BLaER1 (cell line): ENCODE results near the gene OGFOD3.
"Not testable (repeated sequence)": the region's sequence is repeated elsewhere in the genome, so short reads cannot be mapped to it uniquely, and the experiment has no call there.

ENCODE experiments used
- H3K27ac ChIP-seq: shearing (Covaris generic); formaldehyde crosslinking; 2 replicates; pipeline ENCODE4 v1.8.1; 2022
- H3K27me3 ChIP-seq: shearing (Covaris generic); formaldehyde crosslinking; 2 replicates; pipeline ENCODE4 v1.8.1; 2022
- H3K36me3 ChIP-seq: shearing (Covaris generic); formaldehyde crosslinking; 2 replicates; pipeline ENCODE4 v1.8.1; 2022
- H3K4me1 ChIP-seq: shearing (Covaris generic); formaldehyde crosslinking; 2 replicates; pipeline ENCODE4 v1.8.1; 2022
- H3K4me2 ChIP-seq: shearing (Covaris generic); formaldehyde crosslinking; 2 replicates; pipeline ENCODE4 v1.8.1; 2022
- H3K4me3 ChIP-seq: shearing (Covaris generic); formaldehyde crosslinking; 2 replicates; pipeline ENCODE4 v1.8.1; 2022
- H3K9ac ChIP-seq: shearing (Covaris generic); formaldehyde crosslinking; 2 replicates; pipeline ENCODE4 v1.8.1; 2022
- H3K9me3 ChIP-seq: shearing (Covaris generic); formaldehyde crosslinking; 2 replicates; pipeline ENCODE4 v1.8.1; 2022
- H4K20me1 ChIP-seq: shearing (Covaris generic); formaldehyde crosslinking; 2 replicates; pipeline ENCODE4 v1.8.1; 2022
- Cebpa-rat ChIP-seq: shearing (Covaris generic); IDR thresholded peaks from 2 replicates; pipeline ENCODE4 v1.8.1; 2022

OGFOD3 gene

DNA sequence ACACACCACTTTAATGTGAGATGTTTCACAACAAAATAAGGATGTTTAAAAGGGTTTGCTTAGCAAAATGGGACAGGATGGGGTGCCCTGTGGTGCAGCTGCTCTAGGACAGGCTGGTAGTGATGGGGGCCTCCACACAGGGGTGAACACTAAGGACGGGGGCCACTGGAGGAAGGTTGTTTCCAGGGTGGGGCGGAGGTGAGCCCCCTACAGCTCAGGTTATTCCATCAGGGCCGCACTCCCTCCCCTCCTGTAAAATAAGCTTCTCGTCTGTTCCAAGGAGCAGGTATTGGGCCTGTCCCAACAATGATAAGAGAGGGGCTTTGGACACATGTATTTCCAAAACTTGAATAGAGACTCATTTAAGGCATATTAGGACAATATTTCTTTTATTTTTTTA lies 2.1 kb downstream of the OGFOD3 start:
- Histone ChIP-seq H3K27ac (no peak overlapping the region), H3K4me2 (no peak overlapping the region), H3K9ac (no peak overlapping the region), H3K9me3 (no peaks in the 10 kb centered on the region), H3K27me3 (no peaks in the 10 kb centered on the region), H4K20me1 (peaks cover 68% of the 10 kb centered on the region), H3K4me1 (peaks cover 66% of the 10 kb centered on the region), H3K4me3 (no peak overlapping the region), H3K36me3 (peaks cover 29% of the 10 kb centered on the region)
- TF ChIP-seq Cebpa-rat, result no peak

DNA sequence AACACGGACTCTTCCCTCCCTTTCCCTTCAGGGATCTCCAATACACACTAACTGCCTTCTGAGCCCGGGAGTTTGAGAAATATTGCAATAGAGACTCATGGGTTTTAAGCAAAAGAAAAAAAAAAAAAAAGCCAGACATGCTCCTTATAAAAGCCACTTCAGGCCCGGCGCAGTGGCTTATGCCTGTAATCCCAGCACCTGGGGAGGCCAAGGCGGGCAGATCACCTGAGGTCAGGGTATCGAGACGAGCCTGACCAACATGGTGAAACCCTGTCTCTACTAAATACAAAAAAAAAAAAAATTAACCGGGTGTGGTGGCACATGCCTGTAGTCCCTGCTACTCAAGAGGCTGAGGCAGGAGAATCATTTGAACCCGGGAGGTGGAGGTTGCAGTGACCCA lies 2.6 kb downstream of the OGFOD3 start:
- Histone ChIP-seq H3K9me3 (no peaks in the 10 kb centered on the region), H3K9ac (no peak overlapping the region), H3K27me3 (no peaks in the 10 kb centered on the region), H4K20me1 (peaks cover 73% of the 10 kb centered on the region), H3K27ac (no peak overlapping the region), H3K4me3 (no peak overlapping the region), H3K4me1 (peaks cover 69% of the 10 kb centered on the region), H3K36me3 (peaks cover 27% of the 10 kb centered on the region), H3K4me2 (no peak overlapping the region)
- TF ChIP-seq Cebpa-rat, result no peak

DNA sequence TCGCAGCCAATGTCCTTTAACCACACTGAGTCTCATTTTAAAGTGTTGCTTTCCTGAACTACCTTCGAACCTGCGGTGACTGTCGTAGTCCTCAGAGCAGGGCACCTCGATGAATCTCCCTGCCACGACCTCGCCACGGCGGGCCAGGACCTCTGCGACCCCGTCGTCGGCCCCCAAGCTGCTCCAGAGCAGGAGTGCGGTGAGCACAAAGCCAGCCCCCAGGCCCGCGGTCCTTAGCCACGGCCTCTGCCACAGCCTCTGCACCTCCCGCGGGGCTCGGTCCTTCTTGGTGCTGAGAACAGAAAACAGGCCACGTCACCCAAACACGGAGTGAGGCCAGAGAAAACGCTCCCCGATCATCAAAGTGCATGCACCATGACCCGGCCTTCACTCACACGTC lies 3.0 kb downstream of the OGFOD3 start:
- no peak overlapping the region for H3K27ac ChIP-seq
- H3K9me3 ChIP-seq, result no peaks in the 10 kb centered on the region
- peaks cover 22% of the 10 kb centered on the region for H3K36me3 ChIP-seq
- peaks cover 77% of the 10 kb centered on the region for H4K20me1 ChIP-seq
- H3K4me2 ChIP-seq, result no peak overlapping the region
- no peaks in the 10 kb centered on the region for H3K27me3 ChIP-seq
- no peak overlapping the region for H3K9ac ChIP-seq
- no peak for TF ChIP-seq Cebpa-rat
- H3K4me3 ChIP-seq, result no peak overlapping the region
- H3K4me1 ChIP-seq, result peaks cover 72% of the 10 kb centered on the region

DNA sequence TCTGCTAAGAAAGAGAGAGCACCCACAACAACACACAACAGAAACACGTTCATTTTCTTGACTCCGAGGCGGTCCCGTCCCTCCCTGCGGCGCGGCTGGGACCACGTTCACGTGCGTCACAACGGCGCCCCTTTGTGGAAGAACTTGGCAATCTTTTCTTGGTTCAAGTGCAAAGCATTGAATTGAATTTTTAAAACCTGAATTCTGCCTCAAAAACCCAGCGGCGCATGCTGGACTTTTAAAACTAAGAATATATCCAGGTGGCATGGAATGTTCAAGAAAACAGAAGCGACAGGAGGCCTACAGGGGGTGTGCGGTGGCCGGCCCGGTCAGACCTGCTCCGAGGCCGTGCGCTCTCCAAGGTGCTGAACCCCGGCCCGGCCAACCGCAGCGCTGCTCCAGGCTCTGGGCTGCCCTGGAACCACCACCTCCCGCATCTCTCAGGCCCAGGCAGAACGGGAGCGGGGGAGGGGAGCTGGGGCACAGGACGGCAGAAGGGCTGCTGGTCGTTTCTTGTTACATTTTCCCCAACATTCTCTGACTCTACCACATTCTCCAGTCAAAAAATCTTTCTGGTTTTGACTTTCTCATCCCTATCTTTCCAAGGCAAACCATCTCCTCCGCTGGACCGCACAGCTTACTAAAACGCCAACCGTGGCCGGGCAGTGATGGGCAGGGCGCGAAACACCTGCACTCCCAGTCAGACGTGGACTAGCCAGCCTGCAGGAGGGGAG lies 3.7 kb downstream of the OGFOD3 start:
- no peaks in the 10 kb centered on the region for H3K9me3 ChIP-seq
- H3K27me3 ChIP-seq, result no peaks in the 10 kb centered on the region
- no peak overlapping the region for H3K27ac ChIP-seq
- peaks cover 72% of the 10 kb centered on the region for H3K4me1 ChIP-seq
- peaks cover 20% of the 10 kb centered on the region for H3K36me3 ChIP-seq
- no peak for TF ChIP-seq Cebpa-rat
- H3K4me2 ChIP-seq, result peak overlapping the region; percentile 35
- H3K4me3 ChIP-seq, result no peak overlapping the region
- H4K20me1 ChIP-seq, result peaks cover 83% of the 10 kb centered on the region
- no peak overlapping the region for H3K9ac ChIP-seq

DNA sequence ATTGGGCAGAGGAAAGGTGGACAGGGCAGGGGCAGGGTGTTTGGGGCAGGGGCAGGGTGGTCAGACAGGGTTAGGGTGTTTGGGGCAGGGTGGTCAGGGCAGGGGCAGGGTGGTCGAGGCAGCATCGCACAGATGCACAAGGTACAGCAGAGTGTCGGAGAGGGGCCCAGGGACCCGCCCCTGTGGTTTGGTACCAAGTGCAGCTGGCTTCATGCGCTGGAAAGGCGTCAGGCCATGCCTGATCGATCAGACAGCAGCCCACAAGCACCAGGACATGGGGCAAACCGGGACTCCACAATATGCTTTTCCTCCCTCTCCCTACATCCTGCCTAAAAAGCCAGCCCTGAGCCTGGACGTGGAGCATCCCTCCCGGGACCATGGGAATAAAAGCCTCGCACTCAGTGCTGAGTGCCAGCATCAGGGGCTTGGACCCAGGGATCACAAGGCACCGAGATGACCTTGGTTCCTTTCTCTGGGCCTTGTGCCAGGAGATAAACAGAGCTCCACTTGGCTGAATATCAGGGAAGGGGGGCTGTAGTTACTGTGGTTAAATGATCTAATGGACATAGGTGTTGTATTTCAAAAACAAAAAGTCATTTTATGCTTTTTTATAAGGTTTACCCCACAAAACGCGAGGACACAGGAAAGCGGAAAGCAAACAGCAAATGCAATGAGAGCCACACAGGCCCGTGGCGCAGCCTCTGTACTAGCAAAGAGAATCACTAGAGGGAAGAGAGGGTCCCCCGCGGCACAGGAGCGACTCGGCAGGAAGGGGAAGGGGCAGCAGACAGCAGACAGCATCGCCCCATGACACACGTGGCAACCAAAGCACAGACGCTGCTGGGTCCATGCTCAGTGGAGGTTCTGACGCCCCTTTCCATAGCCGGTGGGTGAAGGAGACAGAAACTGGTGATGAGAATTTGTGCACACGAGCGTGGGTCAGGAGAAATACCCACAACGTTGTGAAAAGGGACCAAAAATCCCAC lies 5.6 kb downstream of the OGFOD3 start:
- Histone ChIP-seq H3K4me1 (peaks cover 71% of the 10 kb centered on the region), H3K27me3 (no peaks in the 10 kb centered on the region), H3K4me3 (no peak overlapping the region), H3K9me3 (no peaks in the 10 kb centered on the region), H3K4me2 (peak overlapping the region; percentile 79), H4K20me1 (peaks cover 100% of the 10 kb centered on the region), H3K9ac (no peak overlapping the region), H3K36me3 (peaks cover 29% of the 10 kb centered on the region), H3K27ac (no peak overlapping the region)
- TF ChIP-seq Cebpa-rat, result no peak

DNA sequence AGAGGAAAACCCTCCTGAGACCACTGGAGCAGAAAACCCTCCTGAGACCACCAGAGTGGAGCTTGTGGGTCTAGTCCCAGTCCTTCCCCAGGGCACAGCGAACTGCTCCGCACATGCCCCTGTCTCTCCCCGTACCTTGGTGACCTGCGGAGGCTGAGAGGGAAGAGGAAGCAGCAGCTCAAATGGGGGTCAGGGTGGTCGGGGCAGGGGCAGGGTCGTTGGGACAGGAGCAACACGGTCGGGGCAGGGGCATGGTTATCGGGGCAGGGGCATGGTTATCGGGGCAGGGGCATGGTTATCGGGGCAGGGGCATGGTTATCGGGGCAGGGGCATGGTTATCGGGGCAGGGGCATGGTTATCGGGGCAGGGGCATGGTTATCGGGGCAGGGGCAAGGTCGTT lies 6.3 kb downstream of the OGFOD3 start:
- not testable (repeated sequence) for H3K4me3 ChIP-seq, H3K27ac ChIP-seq, H3K9me3 ChIP-seq, H3K27me3 ChIP-seq, H3K9ac ChIP-seq
- peaks cover 100% of the 10 kb centered on the region for H4K20me1 ChIP-seq
- peaks cover 29% of the 10 kb centered on the region for H3K36me3 ChIP-seq
- peak overlapping the region; percentile 79 for H3K4me2 ChIP-seq
- H3K4me1 ChIP-seq, result peaks cover 71% of the 10 kb centered on the region

DNA sequence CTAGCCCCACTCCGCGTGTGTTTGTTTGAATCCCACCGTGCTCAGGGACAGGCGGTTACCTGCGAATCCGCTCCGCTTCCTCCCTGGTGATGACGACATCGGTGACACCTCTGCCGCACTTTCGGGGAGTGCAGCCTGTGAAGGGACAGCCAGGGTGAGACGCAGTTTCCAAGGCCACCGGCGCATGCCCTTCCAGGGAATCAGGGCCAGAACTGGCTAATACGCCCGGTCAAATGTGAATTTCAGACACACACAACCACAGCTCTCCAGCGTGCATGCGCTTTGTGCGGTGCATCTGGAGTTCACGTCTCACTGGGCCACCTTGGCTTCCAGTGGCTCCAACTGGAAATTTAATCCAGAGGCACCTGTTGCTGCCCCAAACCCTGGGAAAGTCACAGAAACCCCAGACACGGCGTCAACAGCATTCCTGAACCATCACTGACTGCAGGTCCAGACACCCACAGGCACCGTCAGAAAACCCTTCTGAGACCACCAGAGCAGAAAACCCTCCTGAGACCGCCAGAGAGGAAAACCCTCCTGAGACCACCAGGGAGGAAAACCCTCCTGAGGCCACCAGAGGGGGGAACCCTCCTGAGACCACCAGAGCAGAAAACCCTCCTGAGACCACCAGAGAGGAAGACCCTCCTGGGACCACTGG lies 6.9 kb downstream of the OGFOD3 start:
- no peaks in the 10 kb centered on the region for H3K27me3 ChIP-seq
- peaks cover 100% of the 10 kb centered on the region for H4K20me1 ChIP-seq
- H3K4me2 ChIP-seq, result peak overlapping the region; percentile 79
- H3K9ac ChIP-seq, result no peak overlapping the region
- no peak overlapping the region for H3K27ac ChIP-seq
- H3K4me3 ChIP-seq, result no peak overlapping the region
- peaks cover 29% of the 10 kb centered on the region for H3K36me3 ChIP-seq
- no peak for TF ChIP-seq Cebpa-rat
- no peaks in the 10 kb centered on the region for H3K9me3 ChIP-seq
- peaks cover 71% of the 10 kb centered on the region for H3K4me1 ChIP-seq

DNA sequence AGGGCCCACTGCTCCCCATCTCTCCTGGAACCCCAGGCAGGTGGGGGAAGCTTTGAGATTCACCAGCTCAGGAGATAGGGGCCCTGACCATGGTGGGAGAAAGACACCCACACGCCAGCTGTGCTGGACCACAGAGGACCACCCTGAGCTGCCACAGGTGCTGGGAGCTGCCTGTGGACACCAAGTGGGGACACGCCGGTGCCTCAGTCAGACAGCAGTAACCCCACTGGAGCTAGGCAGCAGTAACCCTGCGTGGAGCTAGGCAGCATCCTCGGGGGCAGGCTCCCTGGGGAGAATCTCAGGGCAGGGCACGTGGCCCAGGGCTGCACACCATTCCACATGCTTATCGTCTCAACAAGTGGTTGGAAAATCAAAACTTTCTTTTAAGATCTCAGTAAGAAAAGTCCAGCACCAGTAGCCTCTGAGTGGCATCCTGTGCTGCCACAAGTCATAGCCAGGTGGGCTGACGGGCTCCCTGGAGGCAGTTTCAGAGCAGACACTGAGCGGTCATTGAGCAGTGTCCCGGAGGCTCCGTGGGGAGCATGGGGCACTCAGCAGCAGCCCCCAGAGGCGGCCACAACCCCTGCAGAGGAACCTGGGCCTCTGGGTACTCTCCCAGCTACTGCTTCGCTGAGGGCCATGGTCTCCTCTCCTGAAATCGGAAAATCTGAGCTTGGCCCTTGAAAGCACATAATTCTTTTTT lies 8.2 kb downstream of the OGFOD3 start:
- peak overlapping the region; percentile 64 for H3K4me2 ChIP-seq
- H4K20me1 ChIP-seq, result peaks cover 95% of the 10 kb centered on the region
- no peak overlapping the region for H3K4me3 ChIP-seq
- peaks cover 38% of the 10 kb centered on the region for H3K36me3 ChIP-seq
- no peaks in the 10 kb centered on the region for H3K9me3 ChIP-seq
- peaks cover 68% of the 10 kb centered on the region for H3K4me1 ChIP-seq
- H3K27me3 ChIP-seq, result no peaks in the 10 kb centered on the region
- TF ChIP-seq Cebpa-rat, result no peak
- H3K9ac ChIP-seq, result no peak overlapping the region
- no peak overlapping the region for H3K27ac ChIP-seq

DNA sequence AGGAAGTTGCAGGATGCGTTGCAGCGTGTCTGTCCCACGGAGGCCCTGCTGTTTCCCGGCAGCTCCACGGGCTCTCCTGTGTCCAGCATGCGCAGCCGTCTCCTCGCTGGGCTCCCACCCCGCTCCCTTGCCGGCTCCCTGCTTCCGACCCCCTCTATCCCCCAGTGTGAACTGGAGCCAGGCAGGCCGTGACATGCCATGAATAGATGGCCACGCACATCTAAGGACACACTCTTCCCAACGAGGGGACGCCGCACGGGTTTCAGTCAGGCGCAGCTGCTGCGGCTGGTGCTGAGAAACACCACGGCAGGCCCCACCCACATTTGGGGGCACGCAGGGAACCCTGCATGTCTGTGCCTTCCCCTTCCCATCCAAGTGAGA lies 9.5 kb downstream of the OGFOD3 start:
- Histone ChIP-seq H3K9ac (no peak overlapping the region), H3K4me3 (no peak overlapping the region), H3K36me3 (peaks cover 45% of the 10 kb centered on the region), H3K27me3 (no peaks in the 10 kb centered on the region), H3K27ac (no peak overlapping the region), H4K20me1 (peaks cover 88% of the 10 kb centered on the region), H3K9me3 (no peaks in the 10 kb centered on the region), H3K4me1 (peaks cover 56% of the 10 kb centered on the region), H3K4me2 (no peak overlapping the region)
- TF ChIP-seq Cebpa-rat, result no peak
